IMR-90 (cell line): Measurements from ENCODE around the gene PRKAG2.

Experiments
- CTCF ChIP-seq: conservative IDR thresholded peaks from 2 replicates; pipeline ENCODE4 v1.5.1; 2012; ENCODE audit warnings: mild to moderate bottlenecking, low read depth, low read length, improper control_type of control experiment
- RAD21 ChIP-seq: IDR thresholded peaks from 2 replicates; pipeline ENCODE4 v1.6.1; 2012; ENCODE audit warnings: low read length, improper control_type of control experiment

GRCh38 chr7:151764056-151764920, 112.6 kb downstream of the PRKAG2 start:
- no peak for TF ChIP-seq CTCF
- TF ChIP-seq RAD21 = no peak
